OCI-LY7 (cell line): Measurements from ENCODE around the gene PYCARD.
"Not testable (repeated sequence)": the region's sequence is repeated elsewhere in the genome, so short reads cannot be mapped to it uniquely, and the experiment has no call there.

Experiments used
- CTCF ChIP-seq: fragments of 200-600 bp; sonication (generic); conservative IDR thresholded peaks from 2 replicates; pipeline ENCODE4 v1.5.1; 2014; ENCODE audit warnings: mild to moderate bottlenecking, antibody characterized with exemption, low read length, moderate library complexity, mixed read lengths
- EZH2phosphoT487 ChIP-seq: fragments of 200-600 bp; sonication (generic); IDR thresholded peaks from 2 replicates; pipeline ENCODE4 v1.6.1; 2018; ENCODE audit warnings: low read depth, borderline replicate concordance, mild to moderate bottlenecking, mixed run types, antibody characterized with exemption, low read length, moderate library complexity, mixed read lengths

DNA sequence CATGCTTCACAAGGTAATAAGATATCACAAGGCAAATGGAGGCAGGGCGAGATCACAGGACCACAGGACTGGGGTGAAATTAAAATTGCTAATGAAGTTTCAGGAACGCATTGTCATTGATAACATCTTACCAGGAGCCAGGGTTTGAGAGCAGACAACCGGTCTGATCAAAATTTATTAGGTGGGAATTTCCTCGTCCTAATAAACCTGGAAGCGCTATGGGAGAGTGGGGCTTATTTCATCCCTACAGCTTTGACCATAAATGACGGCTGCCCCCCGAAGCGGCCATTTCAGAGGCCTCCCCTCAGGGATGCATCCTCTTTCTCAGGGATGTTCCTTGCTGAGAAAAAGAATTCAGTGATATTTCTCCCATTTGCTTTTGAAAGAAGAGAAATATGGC lies 43.0 kb upstream of the PYCARD start:
- TF ChIP-seq CTCF, EZH2phosphoT487: not testable (repeated sequence)
